Left lung (tissue), 10 donors: Measurements from ENCODE around the gene BPIFB3. TPM values are rescaled to one million over a fixed set of nuclear protein-coding genes. Genes with fewer than 3 reads are reported as not detected.

Experiments
- ATAC-seq: fragments of 200-7000 bp; cut with Tn5 transposase; one replicate; pipeline ENCODE4 v1.9.1; 2020; ENCODE audit warnings: moderate library complexity
- DNase-seq, 4 donors: peaks; one replicate each; pipeline ENCODE4 v3.0.0-alpha.2; 2013 to 2020
- H3K27ac ChIP-seq, 2 donors: fragments of 200-600 bp; sonication (generic) in 1 of 2; one replicate each; pipeline versions ENCODE4 v1.5.0 to v1.8.0; 2020 to 2021
- H3K27me3 ChIP-seq, 2 donors: fragments of 200-600 bp; sonication (generic) in 1 of 2; one replicate each; pipeline versions ENCODE4 v1.5.0 to v1.8.0; 2020 to 2021
- H3K36me3 ChIP-seq, 2 donors: fragments of 200-600 bp; sonication (generic) in 1 of 2; one replicate each; pipeline versions ENCODE4 v1.5.0 to v1.8.0; 2020 to 2021
- H3K4me1 ChIP-seq, 2 donors: fragments of 200-600 bp; one replicate each; pipeline ENCODE4 v1.8.0; 2021
- H3K4me3 ChIP-seq, 2 donors: fragments of 200-600 bp; sonication (generic) in 1 of 2; one replicate each; pipeline versions ENCODE4 v1.5.0 to v1.8.0; 2020 to 2021; ENCODE audit warnings: mild to moderate bottlenecking in 1 of 2
- H3K9me3 ChIP-seq, 2 donors: fragments of 200-600 bp; sonication (generic) in 1 of 2; one replicate each; pipeline versions ENCODE4 v1.5.0 to v1.8.0; 2020 to 2021
- CTCF ChIP-seq, 2 donors: fragments of 200-600 bp; sonication (generic) in 1 of 2; IDR thresholded peaks; one replicate each; pipeline versions ENCODE4 v1.5.0 to v1.8.0; 2021; ENCODE audit warnings: antibody characterized with exemption in 2 of 2
- intact Hi-C, 2 donors: fragments of 100-400 bp; cut with DNase I; formaldehyde crosslinking; loops; one replicate each; pipeline versions ENCODE4 v1.11.2 to v1.14.2; 2022
- polyA plus RNA-seq, 6 donors: library from polyadenylated mRNA; unstranded; fragments of 120-200 nt; gene quantifications; one replicate each; pipeline ENCODE4 v1.2.1, GENCODE V29; 2013; ENCODE audit not compliant: insufficient read length in 6 of 6
- total RNA-seq, 2 donors: library from RNA; stranded (reverse); fragmentation: NEBNext Ultra II Directional; extraction: Animal tissue kit (Norgen Biotek cat#: 25700); gene quantifications; one replicate each; pipeline ENCODE4 v1.2.1, GENCODE V29; 2021
- donor health status: DM: no; HTN: yes; CAD: no.
- donor health status: DM: no; HTN: no; CAD: no.

The BPIFB3 gene
- total and polyA plus RNA-seq, 8 donors, result not detected

- Histone ChIP-seq H3K4me1 (no peaks in the 10 kb centered on the region), H3K27me3 (peaks cover 0 to 18% of the 10 kb centered on the region in 2 donors), H3K36me3 (no peaks in the 10 kb centered on the region), H3K4me3 (no peak overlapping the region), H3K9me3 (no peaks in the 10 kb centered on the region), H3K27ac (no peak overlapping the region)
- no peak for TF ChIP-seq CTCF (IDR thresholded peaks at IDR 0.05)
- no peak for ATAC-seq
- intact Hi-C loops, result no loop called here
- no peak for DNase-seq
Measured at GRCh38 chr20:33028875-33029274, 24.8 kb upstream of the BPIFB3 start.

GRCh38 chr20:33030076-33030475, 23.6 kb upstream of the BPIFB3 start:
- TF ChIP-seq CTCF (IDR thresholded peaks at IDR 0.05), result no peak
- intact Hi-C loops, result no loop called here

GRCh38 chr20:33030569-33030968, 23.1 kb upstream of the BPIFB3 start:
- TF ChIP-seq CTCF (IDR thresholded peaks at IDR 0.05), result no peak
- Histone ChIP-seq H3K36me3 (no peaks in the 10 kb centered on the region), H3K4me3 (no peak overlapping the region), H3K27ac (no peak overlapping the region), H3K9me3 (no peaks in the 10 kb centered on the region), H3K4me1 (no peaks in the 10 kb centered on the region), H3K27me3 (peaks cover 0 to 18% of the 10 kb centered on the region in 2 donors)
- DNase-seq (no peak), ATAC-seq (no peak)
- intact Hi-C loops, result no loop called here

More at GRCh38 chr20:33030076-33030475, 23.6 kb upstream of the BPIFB3 start:
- DNase-seq (no peak), ATAC-seq (no peak)
- Histone ChIP-seq H3K9me3 (no peaks in the 10 kb centered on the region), H3K27me3 (peaks cover 0 to 18% of the 10 kb centered on the region in 2 donors), H3K4me1 (no peaks in the 10 kb centered on the region), H3K4me3 (no peak overlapping the region), H3K36me3 (no peaks in the 10 kb centered on the region), H3K27ac (no peak overlapping the region)

GRCh38 chr20:33031531-33031930, 22.2 kb upstream of the BPIFB3 start, which contains the start of gene BPIFB6:
BPIFB6 (plus strand) TSS chr20:33031648; CDS start chr20:33031648, 0 bp downstream.
- Histone ChIP-seq H3K27ac (no peak within 1 kb of the TSS), H3K9me3 (no peaks in the 10 kb centered on the region), H3K4me1 (no peaks in the 10 kb centered on the region), H3K4me3 (no peak within 1 kb of the TSS), H3K27me3 (peaks cover 0 to 18% of the 10 kb centered on the region in 2 donors), H3K36me3 (no peaks in the 10 kb centered on the region)
- no peak for TF ChIP-seq CTCF (IDR thresholded peaks at IDR 0.05)
- DNase-seq (no peak), ATAC-seq (no peak)
- intact Hi-C loops, result no loop called here

GRCh38 chr20:33032555-33032954, 21.1 kb upstream of the BPIFB3 start:
- H3K27me3 ChIP-seq, result peaks cover 0 to 18% of the 10 kb centered on the region in 2 donors
- no peak for TF ChIP-seq CTCF (IDR thresholded peaks at IDR 0.05)
- no peaks in the 10 kb centered on the region for H3K9me3 ChIP-seq
- no peak overlapping the region for H3K4me3 ChIP-seq
- intact Hi-C loops, result no loop called here
- H3K36me3 ChIP-seq, result no peaks in the 10 kb centered on the region
- no peak overlapping the region for H3K27ac ChIP-seq
- ATAC-seq (no peak), DNase-seq (no peak)
- H3K4me1 ChIP-seq, result no peaks in the 10 kb centered on the region
